K562 (cell line): Measurements from ENCODE around the gene GIMAP7. TPM values are rescaled to one million over a fixed set of nuclear protein-coding genes. Genes with fewer than 3 reads are reported as not detected.

Experiments used
- ATAC-seq: fragments of 200-7000 bp; cut with Tn5 transposase; 3 replicates; pipeline ENCODE4 v1.9.1; 2020; ENCODE audit warnings: moderate library complexity
- BruUV-seq: library from RNA; stranded (reverse); fragments of 400-500 nt; replicated peaks from 2 replicates; lab custom pipeline; 2021; lab: Mats Ljungman, UMichigan
- CTCF ChIA-PET: fragments of 300-600 bp; formaldehyde crosslinking; extraction: SDS; loops from one replicate; lab custom pipeline; 2021; ENCODE audit warnings: low intra/inter-chr PET ratio; lab: Yijun Ruan, JAX
- POLR2A ChIA-PET: fragments of 300-600, 350-650 bp; sonication (Branson Sonifier 250); formaldehyde crosslinking; extraction: SDS; loops from one replicate; lab custom pipeline; 2021; ENCODE audit warnings: antibody characterized with exemption, inconsistent platforms; lab: Yijun Ruan, JAX
- DNase-seq, 4 experiments: peaks; one replicate each; pipeline versions ENCODE4 v3.0.0 to v3.0.0-alpha.2; 2011 to 2018; ENCODE audit warnings: low spot score in 3 of 4, mixed read lengths in 3 of 4; ENCODE audit errors: extremely low read depth in 1 of 4
- FAIRE-seq: peaks from 2 replicates; lab custom pipeline; 2011; peaks lifted over from hg19 to GRCh38; lab: Jason Lieb, UNC
- H2AFZ ChIP-seq: 2 replicates; pipeline ENCODE4 v1.6.0; 2011; ENCODE audit warnings: low read depth, low read length, control low read depth, inconsistent platforms
- H3K27ac ChIP-seq: fragments of 200-600 bp; 3 replicates; pipeline ENCODE4 v1.8.0; 2011; ENCODE audit warnings: low read depth, mild to moderate bottlenecking, control low read depth, inconsistent platforms, low read length, moderate library complexity, mixed read lengths; ENCODE audit errors: extremely low read depth
- H3K27me3 ChIP-seq, 2 experiments: fragments of 300-600 bp in 1 of 2; 2 replicates in 1 of 2; 3 replicates in 1 of 2; pipeline versions ENCODE4 v1.6.0 to v1.8.0; 2011; ENCODE audit warnings: inconsistent platforms in 2 of 2, low read length in 2 of 2, mild to moderate bottlenecking in 1 of 2, mixed read lengths in 1 of 2, moderate library complexity in 1 of 2; ENCODE audit not compliant: control insufficient read depth in 2 of 2, insufficient read depth in 2 of 2
- H3K36me3 ChIP-seq: fragments of 300-600 bp; 3 replicates; pipeline ENCODE4 v1.8.0; 2011; ENCODE audit warnings: mild to moderate bottlenecking, low read length, inconsistent platforms; ENCODE audit not compliant: control insufficient read depth, insufficient read depth
- H3K4me1 ChIP-seq, 2 experiments: fragments of 200-600 bp in 1 of 2; replicated peaks in 1 of 2; 2 replicates in 1 of 2; 3 replicates in 1 of 2; pipeline versions ENCODE4 v1.5.1 to v1.8.0; 2011; ENCODE audit warnings: inconsistent platforms in 2 of 2, low read length in 2 of 2, mild to moderate bottlenecking in 1 of 2, mixed read lengths in 1 of 2, moderate library complexity in 1 of 2; ENCODE audit not compliant: control insufficient read depth in 2 of 2, insufficient read depth in 2 of 2
- H3K4me2 ChIP-seq: 2 replicates; pipeline ENCODE4 v1.6.1; 2011; ENCODE audit warnings: low read length, control low read depth, inconsistent platforms, mixed read lengths; ENCODE audit not compliant: insufficient read depth
- H3K4me3 ChIP-seq: fragments of 200-600 bp; sonication (generic), shearing (Covaris generic); 2 replicates; pipeline ENCODE4 v1.5.1; 2016; ENCODE audit warnings: control low read depth, inconsistent platforms
- H3K79me2 ChIP-seq: fragments of 200-600 bp; 3 replicates; pipeline ENCODE4 v1.8.0; 2011; ENCODE audit warnings: low read length, inconsistent platforms; ENCODE audit not compliant: control insufficient read depth, insufficient read depth
- H3K9ac ChIP-seq, 2 experiments: 2 replicates each; pipeline versions ENCODE4 v1.6.0 to v1.6.1; 2011; ENCODE audit warnings: low read depth in 2 of 2, low read length in 2 of 2, control low read depth in 1 of 2, inconsistent platforms in 1 of 2, mild to moderate bottlenecking in 1 of 2, mixed read lengths in 1 of 2; ENCODE audit not compliant: insufficient read depth in 1 of 2
- H3K9me1 ChIP-seq: one replicate; pipeline ENCODE4 v1.6.0; 2011; ENCODE audit warnings: inconsistent platforms, mild to moderate bottlenecking, low read length, moderate library complexity; ENCODE audit not compliant: control insufficient read depth, insufficient read depth
- H3K9me3 ChIP-seq: replicated peaks from 2 replicates; pipeline ENCODE4 v1.5.1; 2011; ENCODE audit warnings: low read depth, low read length, inconsistent platforms; ENCODE audit not compliant: control insufficient read depth, insufficient read depth
- H4K20me1 ChIP-seq: replicated peaks from 2 replicates; pipeline ENCODE4 v1.6.1; 2011; ENCODE audit warnings: low read length, inconsistent platforms, mixed read lengths; ENCODE audit not compliant: control insufficient read depth, insufficient read depth
- GATAD2A ChIP-seq: fragments of 450-650 bp; IDR thresholded peaks from 2 replicates; pipeline ENCODE4 v1.6.1; 2017
- GTF2A2 ChIP-seq: IDR thresholded peaks from 2 replicates; pipeline ENCODE4 v1.6.1; 2016; ENCODE audit warnings: mild to moderate bottlenecking, missing genetic modification characterization, missing compliant biosample characterization
- IRF1 ChIP-seq: sonication (generic); formaldehyde crosslinking; IDR thresholded peaks from 2 replicates; pipeline ENCODE4 v1.8.0; 2022; ENCODE audit warnings: missing genetic modification reagents, mild to moderate bottlenecking, borderline replicate concordance
- MECOM ChIP-seq: fragments of 250-450 bp; sonication (Bioruptor Pico); IDR thresholded peaks from 2 replicates; pipeline ENCODE4 v1.8.0; 2022; ENCODE audit warnings: inconsistent platforms
- MLX ChIP-seq, 2 experiments: fragments of 450-650 bp in 1 of 2; sonication (generic) in 1 of 2; formaldehyde crosslinking; conservative IDR thresholded peaks; 2 replicates each; pipeline versions ENCODE4 v1.4.0 to v1.8.1; 2020 to 2022; ENCODE audit warnings: mild to moderate bottlenecking in 1 of 2, missing genetic modification reagents in 1 of 2
- RBM39 ChIP-seq: fragments of 200-400 bp; formaldehyde crosslinking; optimal IDR thresholded peaks from 2 replicates; pipeline ENCODE3; 2018; ENCODE audit warnings: low read depth, low read length
- SFPQ ChIP-seq: fragments of 200-400 bp; formaldehyde crosslinking; IDR thresholded peaks from 2 replicates; pipeline ENCODE4 v1.6.1; 2017; ENCODE audit warnings: mild to moderate bottlenecking, low read depth, low read length, moderate library complexity
- USF1 ChIP-seq: sonication (generic); formaldehyde crosslinking; IDR thresholded peaks from 2 replicates; pipeline ENCODE4 v1.9.0; 2022; ENCODE audit warnings: mild to moderate bottlenecking, missing genetic modification reagents
- ZNF146 ChIP-seq: IDR thresholded peaks from one replicate; pipeline ENCODE4 v1.6.1; 2018; ENCODE audit warnings: missing compliant biosample characterization; ENCODE audit not compliant: unreplicated experiment
- ZNF398 ChIP-seq: fragments of 250-450 bp; sonication (Bioruptor Pico); IDR thresholded peaks from 2 replicates; pipeline ENCODE4 v1.8.0; 2021; ENCODE audit warnings: moderate library complexity, mild to moderate bottlenecking, inconsistent platforms
- WGBS: fragments of 100-300 bp; shearing (Covaris generic); methylation state at CpG from one replicate; pipeline ENCODE4 v1.1.6; 2016; ENCODE audit warnings: low coverage, mixed read lengths; ENCODE audit not compliant: insufficient coverage; ENCODE audit errors: missing lambda C conversion rate; 5-methylcytosine and 5-hydroxymethylcytosine counted together
- in situ Hi-C: fragments of 300-500 bp; cut with MboI; formaldehyde crosslinking; loops from 4 replicates; pipeline ENCODE4 v1.15.0; 2018; ENCODE audit warnings: inconsistent platforms, mixed read lengths
- intact Hi-C: fragments of 100-400 bp; cut with micrococcal nuclease; formaldehyde crosslinking; loops from 2 replicates; pipeline ENCODE4 v1.14.2; 2022
- polyA plus RNA-seq, 8 experiments: library from polyadenylated mRNA; depleted of rRNA in 4 of 8; stranded (reverse) in 5 of 8; unstranded in 3 of 8; fragments of >200 nt; fragmentation: Nextera tagmentation in 2 of 8; fragmentation: Illumina TruSeq in 1 of 8; extraction: Ambion mirVana in 2 of 8; extraction: Trizol in 1 of 8; gene quantifications; 2 replicates each; pipeline versions ENCODE4 v1.2.1 to v1.2.3, GENCODE V29; 2011 to 2014; ENCODE audit warnings: inconsistent platforms in 1 of 8, missing spikeins in 1 of 8
- total RNA-seq, 7 experiments: library from RNA; depleted of rRNA in 6 of 7; stranded (reverse); fragments of >200 nt in 6 of 7; fragmentation: Illumina TruSeq in 2 of 7; extraction: Trizol in 2 of 7; gene quantifications; 2 replicates each; pipeline versions ENCODE4 v1.2.1 to v1.2.3, GENCODE V29; 2011 to 2021; ENCODE audit warnings: low replicate concordance in 1 of 7

The GIMAP7 gene
- total and polyA plus RNA-seq, 9 of the 15 experiments (the other 6 are each of a cell fraction or from before 2014, with no cell fraction given), result 0.42 TPM; not detected in 8

GRCh38 chr7:150464962-150465361 lies 49.7 kb upstream of the GIMAP7 start:
- Histone ChIP-seq H3K9ac (no peak overlapping the region), H3K27ac (no peak overlapping the region), H3K4me3 (no peak overlapping the region), H3K4me1 (no peaks in the 10 kb centered on the region), H3K9me3 (no peaks in the 10 kb centered on the region), H3K36me3 (no peaks in the 10 kb centered on the region), H3K4me2 (no peak overlapping the region), H3K9me1 (no peaks in the 10 kb centered on the region), H3K27me3 (peaks cover 22 to 26% of the 10 kb centered on the region in 2 experiments; a peak in 4 of 5 replicates), H4K20me1 (no peaks in the 10 kb centered on the region), H2AFZ (no peak overlapping the region), H3K79me2 (no peaks in the 10 kb centered on the region)
- no peak for FAIRE-seq
- in situ Hi-C loops (no loop called here), intact Hi-C loops (no loop called here)
- WGBS, result 0% methylated on average over 1 of the region's 1 CpG
- POLR2A ChIA-PET, result interaction anchor here (0.6 to 1.4 kb wide), 2 partner anchors 19 to 22 kb away, joined by 3 to 5 read pairs; no protein-coding TSS in a partner anchor
- no TSS peak for BruUV-seq
- no peak for ATAC-seq
- CTCF ChIA-PET, result no interaction called here
- DNase-seq, result no peak
- no peak for TF ChIP-seq ZNF146 (CRISPR knock-in tag)
- TF ChIP-seq RBM39, result no peak
- no peak for TF ChIP-seq SFPQ
- no peak for TF ChIP-seq IRF1
- no peak for TF ChIP-seq USF1
- TF ChIP-seq GTF2A2 (tag), result no peak
- TF ChIP-seq GATAD2A, result no peak
- TF ChIP-seq MLX (CRISPR knock-in tag; conservative IDR thresholded peaks at IDR 0.05), result no peak
- TF ChIP-seq ZNF398 (CRISPR knock-in tag), result no peak
- TF ChIP-seq MECOM (CRISPR knock-in tag), result no peak
